Mesendoderm (in vitro differentiated cells): ENCODE measurements around the gene MAPK8IP1.

Experiments used
- DNase-seq: peaks from one replicate; pipeline ENCODE4 v3.0.0; 2013
- H2AK5ac ChIP-seq: 2 replicates; pipeline ENCODE4 v1.6.1; 2013; ENCODE audit warnings: low read length, inconsistent platforms
- H2BK120ac ChIP-seq: 2 replicates; pipeline ENCODE4 v1.6.1; 2013; ENCODE audit warnings: low read depth, mild to moderate bottlenecking, low read length, moderate library complexity, mixed read lengths
- H2BK15ac ChIP-seq: replicated peaks from 2 replicates; pipeline ENCODE4 v1.6.1; 2013; ENCODE audit warnings: low read depth, mild to moderate bottlenecking, moderate library complexity
- H2BK5ac ChIP-seq: 2 replicates; pipeline ENCODE4 v1.6.1; 2013; ENCODE audit warnings: low read length, inconsistent platforms
- H3K18ac ChIP-seq: 2 replicates; pipeline ENCODE4 v1.6.1; 2013; ENCODE audit warnings: mild to moderate bottlenecking, low read length, mixed read lengths
- H3K23ac ChIP-seq: one replicate; pipeline ENCODE4 v1.6.1; 2013; ENCODE audit warnings: low read length
- H3K27ac ChIP-seq: 2 replicates; pipeline ENCODE4 v1.5.1; 2013; ENCODE audit warnings: low read depth, mild to moderate bottlenecking, inconsistent platforms, low read length, moderate library complexity
- H3K27me3 ChIP-seq: 2 replicates; pipeline ENCODE4 v1.6.1; 2013; ENCODE audit warnings: low read length, control low read depth, mild to moderate bottlenecking, inconsistent platforms; ENCODE audit not compliant: insufficient read depth, poor library complexity
- H3K36me3 ChIP-seq: 2 replicates; pipeline ENCODE4 v1.6.1; 2013; ENCODE audit warnings: low read length, inconsistent platforms; ENCODE audit not compliant: control insufficient read depth, insufficient read depth
- H3K4ac ChIP-seq: one replicate; pipeline ENCODE4 v1.6.1; 2013; ENCODE audit warnings: low read depth, mild to moderate bottlenecking, low read length, moderate library complexity
- H3K4me1 ChIP-seq: 2 replicates; pipeline ENCODE4 v1.6.1; 2013; ENCODE audit warnings: low read depth, low read length, inconsistent platforms; ENCODE audit not compliant: control insufficient read depth
- H3K4me2 ChIP-seq: 2 replicates; pipeline ENCODE4 v1.6.1; 2013; ENCODE audit warnings: low read length
- H3K4me3 ChIP-seq: 2 replicates; pipeline ENCODE4 v1.5.1; 2013; ENCODE audit warnings: mild to moderate bottlenecking, low read length
- H3K56ac ChIP-seq: one replicate; pipeline ENCODE4 v1.6.1; 2013; ENCODE audit warnings: low read length
- H3K79me1 ChIP-seq: 2 replicates; pipeline ENCODE4 v1.6.1; 2013; ENCODE audit warnings: low read length, inconsistent platforms
- H3K79me2 ChIP-seq: 2 replicates; pipeline ENCODE4 v1.6.1; 2013; ENCODE audit warnings: mild to moderate bottlenecking, low read length; ENCODE audit not compliant: control insufficient read depth, insufficient read depth
- H3K9ac ChIP-seq: 2 replicates; pipeline ENCODE4 v1.6.1; 2013; ENCODE audit warnings: low read length, inconsistent platforms
- H4K5ac ChIP-seq: one replicate; pipeline ENCODE4 v1.6.1; 2013; ENCODE audit warnings: low read length
- H4K8ac ChIP-seq: one replicate; pipeline ENCODE4 v1.6.1; 2013; ENCODE audit warnings: low read depth, mild to moderate bottlenecking, control low read depth, low read length, moderate library complexity
- WGBS: extraction: QIAGEN DNeasy Blood & Tissue Kit; methylation state at CpG from one replicate; pipeline ENCODE4 v1.1.7; 2013; ENCODE audit warnings: low lambda C conversion rate, missing lambda C conversion rate; ENCODE audit not compliant: insufficient coverage; ENCODE audit errors: extremely low coverage; 5-methylcytosine and 5-hydroxymethylcytosine counted together

Gene MAPK8IP1

GRCh38 chr11:45887587-45887986 lies 2.1 kb downstream of the MAPK8IP1 start:
- H3K4ac ChIP-seq: no peak overlapping the region
- WGBS: no CpG with 5 or more reads among the region's 10 CpGs
- no peaks in the 10 kb centered on the region for H3K36me3 ChIP-seq
- H2AK5ac ChIP-seq: no peak overlapping the region
- no peak overlapping the region for H2BK5ac ChIP-seq
- no peaks in the 10 kb centered on the region for H3K4me1 ChIP-seq
- H3K79me2 ChIP-seq: no peaks in the 10 kb centered on the region
- DNase-seq: no peak
- no peak overlapping the region for H4K5ac ChIP-seq
- no peaks in the 10 kb centered on the region for H3K27me3 ChIP-seq
- no peak overlapping the region for H4K8ac ChIP-seq
- no peak overlapping the region for H3K4me3 ChIP-seq
- no peak overlapping the region for H3K9ac ChIP-seq
- H3K27ac ChIP-seq: no peak overlapping the region
- H3K23ac ChIP-seq: no peak overlapping the region
- no peaks in the 10 kb centered on the region for H3K79me1 ChIP-seq
- H3K4me2 ChIP-seq: no peak overlapping the region
- no peak overlapping the region for H2BK15ac ChIP-seq
- no peak overlapping the region for H3K56ac ChIP-seq
- no peak overlapping the region for H2BK120ac ChIP-seq
- H3K18ac ChIP-seq: no peak overlapping the region

GRCh38 chr11:45889555-45889954 lies 4.1 kb downstream of the MAPK8IP1 start:
- no peaks in the 10 kb centered on the region for H3K79me1 ChIP-seq
- no peak overlapping the region for H4K5ac ChIP-seq
- no peak overlapping the region for H3K9ac ChIP-seq
- no peak for DNase-seq
- H2BK120ac ChIP-seq: no peak overlapping the region
- no peak overlapping the region for H3K56ac ChIP-seq
- no peak overlapping the region for H2BK15ac ChIP-seq
- no peaks in the 10 kb centered on the region for H3K4me1 ChIP-seq
- no peaks in the 10 kb centered on the region for H3K36me3 ChIP-seq
- H4K8ac ChIP-seq: no peak overlapping the region
- WGBS: no CpG with 5 or more reads among the region's 8 CpGs
- H3K4ac ChIP-seq: no peak overlapping the region
- H3K18ac ChIP-seq: no peak overlapping the region
- no peak overlapping the region for H3K4me2 ChIP-seq
- no peak overlapping the region for H2AK5ac ChIP-seq
- no peak overlapping the region for H3K4me3 ChIP-seq
- H3K27ac ChIP-seq: no peak overlapping the region
- no peak overlapping the region for H2BK5ac ChIP-seq
- H3K27me3 ChIP-seq: no peaks in the 10 kb centered on the region
- H3K23ac ChIP-seq: no peak overlapping the region
- no peaks in the 10 kb centered on the region for H3K79me2 ChIP-seq

DNA sequence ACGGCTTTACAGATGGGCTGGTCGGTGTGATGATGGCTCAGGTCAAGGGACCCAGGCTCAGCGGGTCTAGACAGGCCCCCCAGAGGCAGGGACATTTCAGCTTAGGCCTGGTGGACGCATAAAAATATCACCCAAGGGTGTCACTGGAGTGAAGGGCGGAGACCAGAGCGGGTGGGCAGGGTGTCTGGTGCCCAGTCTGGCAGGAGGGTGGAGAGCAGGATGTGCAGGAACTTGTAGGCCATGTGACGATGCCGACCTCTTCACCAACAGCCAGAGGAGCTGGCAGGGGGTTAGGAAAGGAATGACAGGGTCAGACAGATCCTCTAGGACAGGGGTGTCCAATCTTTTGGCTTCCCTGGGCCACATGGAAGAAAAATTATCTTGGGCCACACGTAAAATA lies 4.5 kb downstream of the MAPK8IP1 start:
- no peak overlapping the region for H2AK5ac ChIP-seq
- no peak overlapping the region for H3K56ac ChIP-seq
- no peak overlapping the region for H3K9ac ChIP-seq
- no peaks in the 10 kb centered on the region for H3K79me1 ChIP-seq
- no peak overlapping the region for H3K4ac ChIP-seq
- H3K4me2 ChIP-seq: no peak overlapping the region
- H4K8ac ChIP-seq: no peak overlapping the region
- no CpG with 5 or more reads among the region's 9 CpGs for WGBS
- H3K4me3 ChIP-seq: no peak overlapping the region
- no peak overlapping the region for H3K27ac ChIP-seq
- H4K5ac ChIP-seq: no peak overlapping the region
- H3K18ac ChIP-seq: no peak overlapping the region
- no peaks in the 10 kb centered on the region for H3K79me2 ChIP-seq
- H2BK15ac ChIP-seq: no peak overlapping the region
- H3K23ac ChIP-seq: no peak overlapping the region
- no peak overlapping the region for H2BK120ac ChIP-seq
- no peaks in the 10 kb centered on the region for H3K27me3 ChIP-seq
- no peaks in the 10 kb centered on the region for H3K4me1 ChIP-seq
- no peak for DNase-seq
- H3K36me3 ChIP-seq: no peaks in the 10 kb centered on the region
- no peak overlapping the region for H2BK5ac ChIP-seq

- no peaks in the 10 kb centered on the region for H3K79me1 ChIP-seq
- no peak overlapping the region for H2BK120ac ChIP-seq
- no peaks in the 10 kb centered on the region for H3K36me3 ChIP-seq
- no peak overlapping the region for H3K18ac ChIP-seq
- H4K5ac ChIP-seq: no peak overlapping the region
- no peak overlapping the region for H2BK15ac ChIP-seq
- H3K4me1 ChIP-seq: no peaks in the 10 kb centered on the region
- H3K4me2 ChIP-seq: no peak overlapping the region
- DNase-seq: no peak
- no peak overlapping the region for H2AK5ac ChIP-seq
- H3K27ac ChIP-seq: no peak overlapping the region
- no peaks in the 10 kb centered on the region for H3K79me2 ChIP-seq
- no CpG with 5 or more reads among the region's 9 CpGs for WGBS
- no peak overlapping the region for H3K56ac ChIP-seq
- no peak overlapping the region for H3K23ac ChIP-seq
- no peak overlapping the region for H3K4ac ChIP-seq
- H2BK5ac ChIP-seq: no peak overlapping the region
- H3K9ac ChIP-seq: no peak overlapping the region
- H3K4me3 ChIP-seq: no peak overlapping the region
- no peak overlapping the region for H4K8ac ChIP-seq
- H3K27me3 ChIP-seq: no peaks in the 10 kb centered on the region
Measured at GRCh38 chr11:45890886-45891550, 5.6 kb downstream of the MAPK8IP1 start.

DNA sequence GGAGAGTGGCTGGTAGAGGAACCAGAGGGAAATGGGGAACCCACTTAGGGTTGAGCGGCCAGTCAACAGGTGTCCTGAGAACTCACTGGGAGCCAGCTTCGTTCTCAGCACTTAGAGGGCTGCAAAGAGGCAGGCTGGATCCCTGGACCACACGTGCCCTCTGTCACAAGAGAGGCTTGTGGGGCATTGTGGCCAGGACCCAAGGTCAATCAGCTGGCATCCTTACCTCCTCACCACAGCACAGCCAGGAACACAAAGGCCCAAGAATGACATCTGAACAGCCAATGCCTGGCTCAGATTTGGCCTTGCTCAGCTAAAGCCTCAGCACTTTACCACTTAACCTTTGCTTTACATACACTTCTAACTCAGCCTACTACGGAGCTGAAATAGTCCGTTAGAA lies 7.4 kb downstream of the MAPK8IP1 start:
- H3K27ac ChIP-seq: no peak overlapping the region
- no peak overlapping the region for H3K4ac ChIP-seq
- no peak for DNase-seq
- H3K4me2 ChIP-seq: no peak overlapping the region
- H2BK120ac ChIP-seq: no peak overlapping the region
- no peak overlapping the region for H3K9ac ChIP-seq
- no peak overlapping the region for H2BK5ac ChIP-seq
- no peak overlapping the region for H3K23ac ChIP-seq
- WGBS: no CpG with 5 or more reads among the region's 5 CpGs
- H3K79me1 ChIP-seq: no peaks in the 10 kb centered on the region
- no peaks in the 10 kb centered on the region for H3K36me3 ChIP-seq
- no peak overlapping the region for H3K56ac ChIP-seq
- no peak overlapping the region for H3K4me3 ChIP-seq
- H4K8ac ChIP-seq: no peak overlapping the region
- H3K18ac ChIP-seq: no peak overlapping the region
- H3K27me3 ChIP-seq: no peaks in the 10 kb centered on the region
- H2AK5ac ChIP-seq: no peak overlapping the region
- H4K5ac ChIP-seq: no peak overlapping the region
- H2BK15ac ChIP-seq: no peak overlapping the region
- H3K79me2 ChIP-seq: no peaks in the 10 kb centered on the region
- H3K4me1 ChIP-seq: no peaks in the 10 kb centered on the region
